Trophoblast cell (in vitro differentiated cells and primary cell): Measurements from ENCODE around the gene EPHA6.

Experiments used
- DNase-seq, 2 donors: peaks; one replicate each; pipeline ENCODE4 v3.0.0-alpha.2; 2016
- H2AFZ ChIP-seq: 2 replicates; pipeline ENCODE4 v1.6.1; 2013; ENCODE audit warnings: low read length, moderate library complexity, mild to moderate bottlenecking; ENCODE audit not compliant: insufficient read depth, poor library complexity
- H2AK5ac ChIP-seq: 2 replicates; pipeline ENCODE4 v1.6.1; 2013; ENCODE audit warnings: mild to moderate bottlenecking, low read length
- H2BK120ac ChIP-seq: 2 replicates; pipeline ENCODE4 v1.6.1; 2013; ENCODE audit warnings: low read length, mild to moderate bottlenecking, moderate library complexity; ENCODE audit not compliant: insufficient read depth, poor library complexity
- H2BK12ac ChIP-seq: 2 replicates; pipeline ENCODE4 v1.6.1; 2013; ENCODE audit warnings: mild to moderate bottlenecking, low read length, moderate library complexity
- H2BK5ac ChIP-seq: 2 replicates; pipeline ENCODE4 v1.6.1; 2013; ENCODE audit warnings: low read length, low read depth, moderate library complexity, mild to moderate bottlenecking; ENCODE audit not compliant: poor library complexity
- H3K14ac ChIP-seq: 2 replicates; pipeline ENCODE4 v1.6.1; 2013; ENCODE audit warnings: mild to moderate bottlenecking, low read length
- H3K18ac ChIP-seq: 2 replicates; pipeline ENCODE4 v1.6.1; 2013; ENCODE audit warnings: mild to moderate bottlenecking, low read length
- H3K23ac ChIP-seq: 2 replicates; pipeline ENCODE4 v1.6.1; 2013; ENCODE audit warnings: low read length
- H3K27ac ChIP-seq: 2 replicates; pipeline ENCODE4 v1.5.1; 2013; ENCODE audit warnings: low read depth, mild to moderate bottlenecking, inconsistent platforms, low read length, moderate library complexity
- H3K27me3 ChIP-seq: 2 replicates; pipeline ENCODE4 v1.6.1; 2013; ENCODE audit warnings: inconsistent platforms, mild to moderate bottlenecking, low read length, moderate library complexity; ENCODE audit not compliant: insufficient read depth
- H3K36me3 ChIP-seq, 2 experiments: 1 replicate in 1 of 2; 2 replicates in 1 of 2; pipeline ENCODE4 v1.6.1; 2013; ENCODE audit warnings: low read length in 2 of 2, mild to moderate bottlenecking in 2 of 2, moderate library complexity in 1 of 2; ENCODE audit not compliant: insufficient read depth in 2 of 2, control insufficient read depth in 1 of 2
- H3K4ac ChIP-seq: 2 replicates; pipeline ENCODE4 v1.6.1; 2013; ENCODE audit warnings: low read depth, mild to moderate bottlenecking, low read length, moderate library complexity
- H3K4me1 ChIP-seq, 2 experiments: 1 replicate in 1 of 2; 2 replicates in 1 of 2; pipeline ENCODE4 v1.6.1; 2013; ENCODE audit warnings: low read length in 2 of 2, mild to moderate bottlenecking in 2 of 2, moderate library complexity in 1 of 2; ENCODE audit not compliant: insufficient read depth in 2 of 2, control insufficient read depth in 1 of 2
- H3K4me2 ChIP-seq: 2 replicates; pipeline ENCODE4 v1.6.1; 2013; ENCODE audit warnings: inconsistent platforms, mild to moderate bottlenecking, low read length, moderate library complexity
- H3K4me3 ChIP-seq: 2 replicates; pipeline ENCODE4 v1.5.1; 2013; ENCODE audit warnings: mild to moderate bottlenecking, low read depth, low read length, inconsistent platforms
- H3K79me1 ChIP-seq: one replicate; pipeline ENCODE4 v1.6.1; 2013; ENCODE audit warnings: low read length
- H3K79me2 ChIP-seq: 2 replicates; pipeline ENCODE4 v1.6.1; 2013; ENCODE audit warnings: low read length, mild to moderate bottlenecking; ENCODE audit not compliant: control insufficient read depth, insufficient read depth, poor library complexity
- H3K9ac ChIP-seq: 2 replicates; pipeline ENCODE4 v1.6.1; 2013; ENCODE audit warnings: mild to moderate bottlenecking, low read length
- H3K9me3 ChIP-seq: 2 replicates; pipeline ENCODE4 v1.6.1; 2013; ENCODE audit warnings: low read depth, mild to moderate bottlenecking, control low read depth, inconsistent platforms, low read length; ENCODE audit not compliant: insufficient read depth
- H4K12ac ChIP-seq: 2 replicates; pipeline ENCODE4 v1.6.1; 2013; ENCODE audit warnings: low read depth, mild to moderate bottlenecking, low read length, moderate library complexity
- H4K8ac ChIP-seq: 2 replicates; pipeline ENCODE4 v1.6.1; 2013; ENCODE audit warnings: low read depth, mild to moderate bottlenecking, low read length, moderate library complexity
- H4K91ac ChIP-seq: one replicate; pipeline ENCODE4 v1.6.1; 2013; ENCODE audit warnings: low read depth, mild to moderate bottlenecking, low read length, moderate library complexity
- WGBS: extraction: QIAGEN DNeasy Blood & Tissue Kit; methylation state at CpG from one replicate; pipeline ENCODE4 v1.1.7; 2013; ENCODE audit warnings: missing lambda C conversion rate; ENCODE audit not compliant: insufficient read length, insufficient coverage; ENCODE audit errors: extremely low coverage; 5-methylcytosine and 5-hydroxymethylcytosine counted together

The EPHA6 gene

DNA sequence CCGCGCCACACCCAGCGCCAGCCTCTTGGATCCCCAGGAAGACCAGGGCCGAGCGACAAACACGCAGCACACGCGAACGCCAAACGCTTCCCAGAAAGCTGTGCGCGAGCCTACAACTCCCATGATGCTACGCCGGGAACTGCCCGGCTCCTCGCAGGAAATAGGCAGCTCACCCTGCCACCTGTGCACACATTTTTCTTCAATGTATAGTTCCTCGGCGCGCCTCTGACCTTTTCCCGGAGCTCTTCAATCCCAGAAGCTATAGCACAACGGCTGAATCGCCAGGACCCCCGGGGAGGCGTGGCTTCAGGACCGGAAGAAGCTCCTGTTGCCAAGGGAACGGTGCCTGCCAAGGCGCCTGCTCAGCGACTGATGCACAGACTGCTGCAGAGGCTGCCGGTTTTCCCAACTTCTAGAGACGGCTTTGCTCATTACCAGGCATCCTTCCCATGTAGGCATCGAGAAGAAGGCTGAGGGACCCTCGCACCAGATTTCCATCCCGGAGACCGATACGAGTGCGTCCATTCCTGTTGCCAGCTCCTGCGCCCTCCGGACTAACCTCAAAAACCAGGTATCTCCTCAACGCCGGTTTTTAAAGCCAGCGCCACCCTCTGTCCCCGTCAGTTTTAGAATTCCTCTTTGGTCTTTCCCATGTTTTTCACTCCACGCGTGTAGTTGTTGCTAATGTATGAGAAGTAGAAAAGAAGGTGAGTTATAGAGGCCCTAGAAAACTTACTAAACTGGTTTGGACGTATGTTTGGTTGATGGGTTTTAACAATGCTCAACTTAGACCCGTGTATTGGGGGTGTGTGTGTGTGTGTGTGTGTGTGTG lies 950.2 kb downstream of the EPHA6 start, which contains the start of gene ARL6:
Gene ARL6 (plus strand): TSS at position 352 of the 832 bp plus-strand sequence. CDS start 3,350 bp downstream, outside the sequence.
- H3K4ac ChIP-seq = no peak within 1 kb of the TSS
- H4K8ac ChIP-seq = peak within 1 kb of the TSS; percentile 97
- H2AK5ac ChIP-seq = no peak within 1 kb of the TSS
- H3K23ac ChIP-seq = no peak within 1 kb of the TSS
- H3K9ac ChIP-seq = peak within 1 kb of the TSS; percentile 72
- peak within 1 kb of the TSS; percentile 69 for H3K27ac ChIP-seq
- H3K36me3 ChIP-seq = no peaks in the 10 kb centered on the region
- WGBS = no CpG with 5 or more reads among the region's 46 CpGs
- no peaks in the 10 kb centered on the region for H3K27me3 ChIP-seq
- H2BK12ac ChIP-seq = no peak within 1 kb of the TSS
- H2AFZ ChIP-seq = peak within 1 kb of the TSS; percentile 85
- peaks cover 2% of the 10 kb centered on the region for H3K79me1 ChIP-seq
- peak within 1 kb of the TSS; percentile 75 for H4K91ac ChIP-seq
- peak within 1 kb of the TSS; percentile 83 for H3K4me3 ChIP-seq
- H4K12ac ChIP-seq = peak within 1 kb of the TSS; percentile 75
- peak within 1 kb of the TSS; percentile 68 for H3K4me2 ChIP-seq
- H3K18ac ChIP-seq = peak within 1 kb of the TSS; percentile 79
- H3K4me1 ChIP-seq = peaks cover 0 to 3% of the 10 kb centered on the region in 2 experiments
- no peak within 1 kb of the TSS for H2BK120ac ChIP-seq
- peak; percentile 79 to 83 for DNase-seq
- H3K14ac ChIP-seq = peak within 1 kb of the TSS; percentile 88
- peaks cover 1% of the 10 kb centered on the region for H3K79me2 ChIP-seq
- H3K9me3 ChIP-seq = no peaks in the 10 kb centered on the region
- H2BK5ac ChIP-seq = peak within 1 kb of the TSS; percentile 50

DNA sequence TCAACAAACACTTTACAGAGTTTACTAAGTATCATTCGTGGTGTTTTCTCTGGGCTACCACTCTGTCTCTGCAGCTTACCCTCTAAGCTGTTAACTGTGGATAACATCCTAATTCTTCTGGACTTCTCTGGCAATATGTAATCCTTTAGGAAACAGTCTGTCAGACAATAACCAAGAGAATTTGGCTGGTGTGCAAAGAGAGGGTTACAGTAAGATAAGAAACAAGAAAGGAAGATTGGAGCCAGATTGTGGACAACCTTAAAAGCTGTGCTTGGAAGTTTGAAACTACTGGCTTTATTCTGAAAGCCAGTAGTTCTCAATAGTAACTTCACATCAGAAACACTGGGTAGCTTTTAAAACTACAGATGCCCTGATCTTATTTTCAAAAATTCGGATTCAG lies 950.9 kb downstream of the EPHA6 start:
- H3K36me3 ChIP-seq = no peaks in the 10 kb centered on the region
- H3K23ac ChIP-seq = no peak overlapping the region
- no peaks in the 10 kb centered on the region for H3K9me3 ChIP-seq
- H4K91ac ChIP-seq = no peak overlapping the region
- H3K9ac ChIP-seq = no peak overlapping the region
- H2BK5ac ChIP-seq = no peak overlapping the region
- H3K4ac ChIP-seq = no peak overlapping the region
- H3K4me2 ChIP-seq = peak overlapping the region; percentile 68
- H3K14ac ChIP-seq = no peak overlapping the region
- H2AFZ ChIP-seq = no peak overlapping the region
- H3K27ac ChIP-seq = no peak overlapping the region
- WGBS = no CpG with 5 or more reads among the region's 2 CpGs
- no peak overlapping the region for H4K12ac ChIP-seq
- H3K79me2 ChIP-seq = peaks cover 1% of the 10 kb centered on the region
- no peak for DNase-seq
- no peak overlapping the region for H2BK120ac ChIP-seq
- H3K18ac ChIP-seq = no peak overlapping the region
- H3K27me3 ChIP-seq = no peaks in the 10 kb centered on the region
- no peak overlapping the region for H2AK5ac ChIP-seq
- peaks cover 2% of the 10 kb centered on the region for H3K79me1 ChIP-seq
- H3K4me3 ChIP-seq = no peak overlapping the region
- H2BK12ac ChIP-seq = no peak overlapping the region
- H3K4me1 ChIP-seq = peaks cover 0 to 3% of the 10 kb centered on the region in 2 experiments
- no peak overlapping the region for H4K8ac ChIP-seq

DNA sequence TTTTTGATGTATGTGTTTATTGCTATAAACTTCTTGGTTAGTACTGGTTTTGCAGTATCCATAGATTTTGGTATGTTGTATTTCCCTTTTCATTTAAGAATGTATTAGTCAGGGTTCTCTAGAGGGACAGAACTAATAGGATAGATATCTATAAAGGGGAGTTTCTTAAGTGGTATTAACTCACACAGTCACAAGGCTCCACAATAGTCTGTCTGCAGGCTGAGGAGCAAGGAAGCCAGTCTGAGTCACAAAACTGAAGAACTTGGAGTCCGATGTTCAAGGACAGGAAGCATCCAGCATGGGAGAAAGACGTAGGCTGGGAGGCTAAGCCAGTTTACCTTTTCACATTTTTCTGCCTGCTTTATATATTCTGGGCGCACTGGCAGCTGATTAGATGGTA lies 958.5 kb downstream of the EPHA6 start:
- Histone ChIP-seq H3K27me3 (no peaks in the 10 kb centered on the region), H3K4me3 (no peak overlapping the region), H2BK5ac (no peak overlapping the region), H3K36me3 (no peaks in the 10 kb centered on the region), H4K91ac (no peak overlapping the region), H2BK12ac (no peak overlapping the region), H3K79me1 (no peaks in the 10 kb centered on the region), H2AK5ac (no peak overlapping the region), H2AFZ (no peak overlapping the region), H4K12ac (no peak overlapping the region), H3K9me3 (no peaks in the 10 kb centered on the region), H3K79me2 (no peaks in the 10 kb centered on the region), H3K4ac (no peak overlapping the region), H2BK120ac (no peak overlapping the region), H3K27ac (no peak overlapping the region), H3K4me1 (no peaks in the 10 kb centered on the region), H3K9ac (no peak overlapping the region), H4K8ac (no peak overlapping the region), H3K18ac (no peak overlapping the region), H3K23ac (no peak overlapping the region), H3K4me2 (no peak overlapping the region), H3K14ac (no peak overlapping the region)
- DNase-seq = no peak
- WGBS = no CpG with 5 or more reads among the region's 3 CpGs

DNA sequence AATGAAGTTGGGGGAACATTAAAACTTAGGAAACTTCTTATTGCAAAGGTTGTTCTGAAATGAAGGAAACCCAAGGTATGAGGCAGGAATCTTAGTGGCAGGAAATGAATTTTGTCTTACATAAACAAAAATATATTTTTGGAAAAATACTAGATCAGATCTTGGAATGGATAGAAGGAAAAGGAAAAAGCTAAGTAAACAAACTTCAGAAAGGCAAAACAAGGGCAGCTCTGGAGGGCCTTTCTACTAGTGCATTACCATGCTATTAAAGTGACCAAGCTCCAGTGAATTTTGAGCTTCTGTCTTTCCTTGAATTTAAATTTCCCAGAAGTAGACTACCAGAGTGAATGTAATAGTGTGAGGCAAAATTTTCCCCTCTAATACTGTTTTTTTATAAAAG lies 963.8 kb downstream of the EPHA6 start:
- Histone ChIP-seq H3K79me2 (no peaks in the 10 kb centered on the region), H3K18ac (no peak overlapping the region), H2AK5ac (no peak overlapping the region), H3K79me1 (no peaks in the 10 kb centered on the region), H4K12ac (no peak overlapping the region), H3K4me2 (no peak overlapping the region), H4K91ac (no peak overlapping the region), H3K27me3 (no peaks in the 10 kb centered on the region), H2BK120ac (no peak overlapping the region), H3K27ac (no peak overlapping the region), H3K14ac (no peak overlapping the region), H4K8ac (no peak overlapping the region), H3K4me1 (no peaks in the 10 kb centered on the region), H2BK12ac (no peak overlapping the region), H2BK5ac (no peak overlapping the region), H2AFZ (no peak overlapping the region), H3K36me3 (no peaks in the 10 kb centered on the region), H3K23ac (no peak overlapping the region), H3K9ac (no peak overlapping the region), H3K4me3 (no peak overlapping the region), H3K4ac (no peak overlapping the region), H3K9me3 (no peaks in the 10 kb centered on the region)
- DNase-seq = no peak
